T follicular helper cell (primary cell): ENCODE measurements around the gene ABCB6.
"Not testable (repeated sequence)": the region's sequence is repeated elsewhere in the genome, so short reads cannot be mapped to it uniquely, and the experiment has no call there.

Experiments used
- DNase-seq: peaks from one replicate; pipeline ENCODE4 v3.0.0-alpha.2; 2020; ENCODE audit warnings: low read depth

Gene ABCB6

DNA sequence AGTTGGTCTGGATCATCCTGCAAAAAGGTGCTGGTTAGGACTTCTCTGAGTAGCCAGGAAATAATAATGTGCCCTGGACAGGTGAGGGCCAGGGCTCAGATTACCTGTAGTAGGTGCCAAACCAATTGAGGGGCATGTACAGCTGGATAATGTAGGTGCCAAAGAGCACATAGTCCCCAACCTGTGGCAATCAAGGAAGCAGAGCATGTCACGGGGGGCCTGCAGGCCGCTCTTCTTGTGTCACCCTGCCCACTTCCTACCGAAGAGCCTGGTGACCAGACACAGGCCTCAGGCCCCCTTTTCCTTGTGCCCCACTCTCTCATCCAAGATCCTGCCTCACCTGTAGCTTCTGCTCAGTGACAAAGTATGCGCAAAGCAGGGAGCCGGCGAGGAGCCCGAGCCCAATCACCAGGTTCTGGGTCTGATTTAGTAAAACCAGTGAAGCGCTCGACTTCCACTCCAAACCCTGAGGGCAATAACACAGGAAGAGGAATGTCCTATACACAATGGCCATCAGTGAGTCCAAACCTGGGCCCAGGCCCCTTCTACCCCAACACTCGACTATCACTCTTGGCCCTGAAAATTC, 5.2 kb downstream of the ABCB6 start:
- no peak for DNase-seq

- no peak for DNase-seq
Observed at GRCh38 chr2:219213026-219213415, 5.7 kb downstream of the ABCB6 start.

- DNase-seq = no peak
Observed at GRCh38 chr2:219210886-219211362, 7.8 kb downstream of the ABCB6 start.

- DNase-seq = no peak
Observed at GRCh38 chr2:219210196-219210885, 8.4 kb downstream of the ABCB6 start.

- no peak for DNase-seq
Observed at GRCh38 chr2:219209236-219210195, 9.2 kb downstream of the ABCB6 start.

- DNase-seq = no peak
Observed at GRCh38 chr2:219207884-219208740, 10.6 kb downstream of the ABCB6 start.

- DNase-seq = no peak
Observed at GRCh38 chr2:219207134-219207883, 11.4 kb downstream of the ABCB6 start.

GRCh38 chr2:219206328-219207133, 12.2 kb downstream of the ABCB6 start, which contains the start of gene ZFAND2B:
TSS of gene ZFAND2B (plus strand) at chr2:219206782. CDS start at chr2:219206988, 206 bp downstream.
- peak; percentile 91 for DNase-seq

- no peak for DNase-seq
Observed at GRCh38 chr2:219205981-219206327, 12.8 kb downstream of the ABCB6 start.

- no peak for DNase-seq
Observed at GRCh38 chr2:219205165-219205538, 13.6 kb downstream of the ABCB6 start.

GRCh38 chr2:219204425-219205164, 14.2 kb downstream of the ABCB6 start:
- DNase-seq = no peak

DNA sequence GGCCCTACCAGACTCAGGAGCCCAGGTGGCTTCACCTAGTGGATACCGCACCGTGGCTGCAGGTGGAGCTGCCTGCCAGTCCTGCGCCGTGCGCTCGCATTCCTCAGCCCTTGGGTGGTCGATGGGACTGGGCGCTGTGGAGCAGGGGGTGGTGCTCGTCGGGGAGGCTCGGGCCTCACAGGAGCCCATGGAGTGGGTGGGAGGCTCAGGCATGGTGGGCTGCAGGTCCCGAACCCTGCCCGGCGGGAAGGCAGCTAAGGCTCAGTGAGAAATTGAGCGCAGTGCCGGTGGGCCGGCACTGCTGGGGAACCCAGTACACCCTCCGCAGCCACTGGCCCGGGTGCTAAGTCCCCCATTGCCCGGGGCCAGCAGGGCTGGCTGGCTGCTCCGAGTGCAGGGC, 17.4 kb downstream of the ABCB6 start:
- DNase-seq = not testable (repeated sequence)

DNA sequence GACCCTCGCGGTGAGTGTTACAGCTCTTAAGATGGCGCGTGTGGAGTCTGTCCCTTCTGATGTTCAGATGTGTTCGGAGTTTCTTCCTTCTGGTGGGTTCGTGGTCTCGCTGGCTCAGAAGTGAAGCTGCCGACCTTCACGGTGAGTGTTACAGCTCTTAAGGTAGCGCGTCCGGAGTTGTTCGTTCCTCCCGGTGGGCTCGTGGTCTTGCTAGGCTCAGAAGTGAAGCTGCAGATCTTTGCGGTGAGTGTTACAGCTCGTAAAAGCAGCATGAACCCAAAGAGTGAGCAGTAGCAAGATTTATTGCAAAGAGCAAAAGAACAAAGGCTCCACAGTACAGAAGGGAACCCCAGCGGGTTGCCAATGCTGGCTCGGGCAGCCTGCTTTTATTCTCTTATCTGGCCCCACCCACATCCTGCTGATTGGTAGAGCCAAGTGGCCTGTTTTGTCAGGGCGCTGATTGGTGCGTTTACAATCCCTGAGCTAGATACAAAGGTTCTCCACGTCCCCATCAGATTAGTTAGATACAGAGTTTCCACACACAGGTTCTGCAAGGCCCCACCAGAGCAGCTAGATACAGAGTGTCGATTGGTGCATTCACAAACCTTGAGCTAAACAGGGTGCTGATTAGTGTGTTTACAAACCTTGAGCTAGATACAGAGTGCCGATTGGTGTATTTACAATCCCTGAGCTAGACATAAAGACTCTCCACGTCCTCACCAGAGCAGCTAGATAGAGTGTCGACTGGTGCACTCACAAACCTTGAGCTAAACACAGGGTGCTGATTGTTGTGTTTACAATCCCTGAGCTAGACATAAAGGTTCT, 18.0 kb downstream of the ABCB6 start:
- DNase-seq = not testable (repeated sequence)

GRCh38 chr2:219199470-219200211, 19.1 kb downstream of the ABCB6 start:
- no peak for DNase-seq

- DNase-seq = no peak
Observed at GRCh38 chr2:219198974-219199373, 19.8 kb downstream of the ABCB6 start.

GRCh38 chr2:219197388-219197787, 21.4 kb downstream of the ABCB6 start:
- DNase-seq = no peak

GRCh38 chr2:219186754-219187456, 31.9 kb downstream of the ABCB6 start:
- no peak for DNase-seq
